ENCODE results near the gene TP63. TPM values are rescaled to one million over a fixed set of nuclear protein-coding genes. Genes with fewer than 3 reads are reported as not detected.

TP63 gene
- polyA plus RNA-seq, 1 donor from 2014 or later: 0.12 TPM

DNA sequence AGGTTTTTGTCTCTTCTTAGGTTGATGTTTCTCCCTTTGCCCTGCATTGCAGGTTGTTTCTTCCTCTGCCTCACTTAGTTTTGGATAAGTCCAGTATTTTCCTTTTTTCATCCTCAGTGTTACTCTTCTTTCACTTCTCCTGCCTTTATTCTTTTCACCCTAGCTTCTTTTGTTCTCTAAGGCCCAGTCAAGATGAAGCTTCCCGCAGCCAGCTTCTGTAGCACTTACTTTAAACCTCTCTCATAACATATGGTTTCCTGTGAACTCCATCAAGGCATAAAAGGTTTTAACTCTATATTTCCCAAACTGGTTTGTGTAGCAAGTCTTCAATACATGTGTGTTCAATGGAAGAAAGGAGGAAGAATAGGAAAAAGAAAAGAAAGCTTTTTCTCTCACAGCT is 54.1 kb downstream of the TP63 start:
- Histone ChIP-seq H3K27me3 (ENCODE audit: insufficient read depth, low read depth, low read length) (no peaks in the 10 kb centered on the region), H4K20me1 (ENCODE audit: insufficient read depth) (no peaks in the 10 kb centered on the region), H3K4me2 (ENCODE audit: low read length) (no peak overlapping the region), H3K4me3 (ENCODE audit: low read length) (no peak overlapping the region), H3K9me2 (ENCODE audit: insufficient read depth, low read length) (no peaks in the 10 kb centered on the region), H3K79me2 (replicated peaks; ENCODE audit: insufficient read depth, low read length) (no peaks in the 10 kb centered on the region), H3K27ac (ENCODE audit: low read length) (no peak overlapping the region), H2AFZ (ENCODE audit: low read depth, low read length) (no peak overlapping the region), H3K9ac (ENCODE audit: low read length) (no peak overlapping the region), H3K36me3 (ENCODE audit: insufficient read depth, low read length) (no peaks in the 10 kb centered on the region), H3K9me3 (ENCODE audit: low read length) (no peaks in the 10 kb centered on the region), H3F3A (ENCODE audit: insufficient read depth, low read length, poor library complexity, severe bottlenecking) (no peaks in the 10 kb centered on the region)
- TF ChIP-seq RAD21 (conservative IDR thresholded peaks at IDR 0.05) (no peak), POLR2AphosphoS5 (IDR thresholded peaks at IDR 0.05) (no peak)

DNA sequence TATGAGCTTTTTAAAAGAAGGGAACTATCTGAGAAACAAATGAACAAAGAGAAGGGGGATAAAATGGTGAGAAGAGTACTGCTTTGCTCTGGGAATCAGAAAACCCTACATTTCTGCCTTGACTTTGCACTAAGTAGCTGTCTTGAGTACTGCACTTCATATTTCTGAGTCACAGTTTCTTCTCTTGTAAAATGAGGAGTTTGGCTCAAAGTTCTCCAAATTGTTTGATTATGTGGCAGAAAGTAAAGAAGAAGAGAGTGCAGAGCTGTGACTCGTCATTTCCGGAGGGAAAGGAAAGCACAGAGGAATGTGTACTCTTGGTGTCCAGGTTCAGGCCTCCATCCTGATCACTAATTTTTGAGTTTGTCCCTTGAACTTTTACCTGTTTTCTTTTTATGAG is 54.7 kb downstream of the TP63 start:
- Histone ChIP-seq H3K36me3 (ENCODE audit: insufficient read depth, low read length) (no peaks in the 10 kb centered on the region), H3K9me2 (ENCODE audit: insufficient read depth, low read length) (no peaks in the 10 kb centered on the region), H3F3A (ENCODE audit: insufficient read depth, low read length, poor library complexity, severe bottlenecking) (no peaks in the 10 kb centered on the region), H3K4me2 (ENCODE audit: low read length) (no peak overlapping the region), H3K27ac (ENCODE audit: low read length) (no peak overlapping the region), H3K27me3 (ENCODE audit: insufficient read depth, low read depth, low read length) (no peaks in the 10 kb centered on the region), H4K20me1 (ENCODE audit: insufficient read depth) (no peaks in the 10 kb centered on the region), H2AFZ (ENCODE audit: low read depth, low read length) (no peak overlapping the region), H3K9ac (ENCODE audit: low read length) (no peak overlapping the region), H3K79me2 (replicated peaks; ENCODE audit: insufficient read depth, low read length) (no peaks in the 10 kb centered on the region), H3K4me3 (ENCODE audit: low read length) (no peak overlapping the region), H3K9me3 (ENCODE audit: low read length) (no peaks in the 10 kb centered on the region)
- TF ChIP-seq POLR2AphosphoS5 (IDR thresholded peaks at IDR 0.05): no peak
- TF ChIP-seq, protein P1, sequence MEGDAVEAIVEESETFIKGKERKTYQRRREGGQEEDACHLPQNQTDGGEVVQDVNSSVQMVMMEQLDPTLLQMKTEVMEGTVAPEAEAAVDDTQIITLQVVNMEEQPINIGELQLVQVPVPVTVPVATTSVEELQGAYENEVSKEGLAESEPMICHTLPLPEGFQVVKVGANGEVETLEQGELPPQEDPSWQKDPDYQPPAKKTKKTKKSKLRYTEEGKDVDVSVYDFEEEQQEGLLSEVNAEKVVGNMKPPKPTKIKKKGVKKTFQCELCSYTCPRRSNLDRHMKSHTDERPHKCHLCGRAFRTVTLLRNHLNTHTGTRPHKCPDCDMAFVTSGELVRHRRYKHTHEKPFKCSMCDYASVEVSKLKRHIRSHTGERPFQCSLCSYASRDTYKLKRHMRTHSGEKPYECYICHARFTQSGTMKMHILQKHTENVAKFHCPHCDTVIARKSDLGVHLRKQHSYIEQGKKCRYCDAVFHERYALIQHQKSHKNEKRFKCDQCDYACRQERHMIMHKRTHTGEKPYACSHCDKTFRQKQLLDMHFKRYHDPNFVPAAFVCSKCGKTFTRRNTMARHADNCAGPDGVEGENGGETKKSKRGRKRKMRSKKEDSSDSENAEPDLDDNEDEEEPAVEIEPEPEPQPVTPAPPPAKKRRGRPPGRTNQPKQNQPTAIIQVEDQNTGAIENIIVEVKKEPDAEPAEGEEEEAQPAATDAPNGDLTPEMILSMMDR (IDR thresholded peaks at IDR 0.05; ENCODE audit: poor library complexity, severe bottlenecking): no peak
- no peak for TF ChIP-seq SMC3 (conservative IDR thresholded peaks at IDR 0.05; ENCODE audit: poor library complexity)
- TF ChIP-seq MXI1 (conservative IDR thresholded peaks at IDR 0.05; ENCODE audit: poor library complexity, severe bottlenecking): no peak
- TF ChIP-seq EP300 (conservative IDR thresholded peaks at IDR 0.05; ENCODE audit: poor library complexity, severe bottlenecking): no peak
- no peak for TF ChIP-seq TAF1 (IDR thresholded peaks at IDR 0.05; ENCODE audit: low read depth)
- TF ChIP-seq, protein P2, sequence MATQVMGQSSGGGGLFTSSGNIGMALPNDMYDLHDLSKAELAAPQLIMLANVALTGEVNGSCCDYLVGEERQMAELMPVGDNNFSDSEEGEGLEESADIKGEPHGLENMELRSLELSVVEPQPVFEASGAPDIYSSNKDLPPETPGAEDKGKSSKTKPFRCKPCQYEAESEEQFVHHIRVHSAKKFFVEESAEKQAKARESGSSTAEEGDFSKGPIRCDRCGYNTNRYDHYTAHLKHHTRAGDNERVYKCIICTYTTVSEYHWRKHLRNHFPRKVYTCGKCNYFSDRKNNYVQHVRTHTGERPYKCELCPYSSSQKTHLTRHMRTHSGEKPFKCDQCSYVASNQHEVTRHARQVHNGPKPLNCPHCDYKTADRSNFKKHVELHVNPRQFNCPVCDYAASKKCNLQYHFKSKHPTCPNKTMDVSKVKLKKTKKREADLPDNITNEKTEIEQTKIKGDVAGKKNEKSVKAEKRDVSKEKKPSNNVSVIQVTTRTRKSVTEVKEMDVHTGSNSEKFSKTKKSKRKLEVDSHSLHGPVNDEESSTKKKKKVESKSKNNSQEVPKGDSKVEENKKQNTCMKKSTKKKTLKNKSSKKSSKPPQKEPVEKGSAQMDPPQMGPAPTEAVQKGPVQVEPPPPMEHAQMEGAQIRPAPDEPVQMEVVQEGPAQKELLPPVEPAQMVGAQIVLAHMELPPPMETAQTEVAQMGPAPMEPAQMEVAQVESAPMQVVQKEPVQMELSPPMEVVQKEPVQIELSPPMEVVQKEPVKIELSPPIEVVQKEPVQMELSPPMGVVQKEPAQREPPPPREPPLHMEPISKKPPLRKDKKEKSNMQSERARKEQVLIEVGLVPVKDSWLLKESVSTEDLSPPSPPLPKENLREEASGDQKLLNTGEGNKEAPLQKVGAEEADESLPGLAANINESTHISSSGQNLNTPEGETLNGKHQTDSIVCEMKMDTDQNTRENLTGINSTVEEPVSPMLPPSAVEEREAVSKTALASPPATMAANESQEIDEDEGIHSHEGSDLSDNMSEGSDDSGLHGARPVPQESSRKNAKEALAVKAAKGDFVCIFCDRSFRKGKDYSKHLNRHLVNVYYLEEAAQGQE (IDR thresholded peaks at IDR 0.05; ENCODE audit: borderline replicate concordance): no peak
- TF ChIP-seq EZH2 (IDR thresholded peaks at IDR 0.05; ENCODE audit: borderline replicate concordance, insufficient read depth, low read length, poor library complexity, severe bottlenecking): no peak
- no peak for TF ChIP-seq RAD21 (conservative IDR thresholded peaks at IDR 0.05)

DNA sequence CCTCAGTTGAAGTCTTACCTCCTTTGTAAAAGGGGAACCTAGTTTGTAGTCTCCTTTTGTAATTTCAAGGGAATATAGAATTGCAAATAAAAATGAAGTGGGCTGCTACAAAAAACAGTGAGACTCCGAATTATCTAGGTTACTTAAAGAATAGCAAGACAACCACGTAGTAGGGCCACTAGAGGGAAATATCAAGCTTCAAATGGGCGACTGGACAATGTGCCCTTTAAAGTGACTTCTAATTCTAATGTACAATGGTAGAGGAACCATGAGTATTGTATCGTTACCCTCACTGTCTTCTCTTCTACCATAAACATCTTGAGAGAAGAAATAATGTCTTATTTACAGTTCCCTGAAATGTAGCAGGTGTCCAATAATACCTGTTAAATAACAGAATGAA is 56.3 kb downstream of the TP63 start:
- H3K4me2 ChIP-seq (ENCODE audit: low read length): no peak overlapping the region
- TF ChIP-seq, protein P2 (IDR thresholded peaks at IDR 0.05; ENCODE audit: borderline replicate concordance): no peak
- no peaks in the 10 kb centered on the region for H3K27me3 ChIP-seq (ENCODE audit: insufficient read depth, low read depth, low read length)

More for the DNA sequence above, 56.3 kb downstream of the TP63 start:
- no peak overlapping the region for H3K9ac ChIP-seq (ENCODE audit: low read length)
- H2AFZ ChIP-seq (ENCODE audit: low read depth, low read length): no peak overlapping the region
- no peaks in the 10 kb centered on the region for H3K36me3 ChIP-seq (ENCODE audit: insufficient read depth, low read length)
- H3K4me3 ChIP-seq (ENCODE audit: low read length): no peak overlapping the region
- no peaks in the 10 kb centered on the region for H3K9me3 ChIP-seq (ENCODE audit: low read length)
- H3K27ac ChIP-seq (ENCODE audit: low read length): no peak overlapping the region
- no peaks in the 10 kb centered on the region for H3K79me2 ChIP-seq (replicated peaks; ENCODE audit: insufficient read depth, low read length)
- H4K20me1 ChIP-seq (ENCODE audit: insufficient read depth): no peaks in the 10 kb centered on the region
- no peaks in the 10 kb centered on the region for H3K9me2 ChIP-seq (ENCODE audit: insufficient read depth, low read length)
- H3F3A ChIP-seq (ENCODE audit: insufficient read depth, low read length, poor library complexity, severe bottlenecking): no peaks in the 10 kb centered on the region
